Measurements from ENCODE around the gene MSI2.

MSI2 gene

DNA sequence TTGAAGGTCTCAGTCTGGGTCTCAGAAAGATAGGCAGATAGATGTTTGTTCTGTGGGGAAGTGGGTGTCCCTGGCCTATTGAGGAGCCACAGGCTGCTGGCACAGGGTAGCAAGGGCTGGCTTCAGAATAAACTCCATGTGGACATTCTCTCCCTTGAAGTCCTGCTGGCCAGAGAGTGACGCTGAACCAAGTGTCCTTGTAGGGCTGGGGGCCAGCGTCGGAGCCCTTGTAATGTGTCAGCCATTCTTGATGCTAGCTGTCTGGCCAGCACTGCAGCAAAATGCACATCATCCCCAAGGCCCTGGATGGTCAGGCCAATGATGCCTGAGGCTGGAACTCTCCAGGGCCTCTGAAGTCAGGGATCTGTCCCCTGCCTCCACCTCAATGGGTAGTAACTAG, 385.4 kb downstream of the MSI2 start:
- H4K20me1 ChIP-seq (ENCODE audit: low read depth, low read length): no peaks in the 10 kb centered on the region
- H3K4me3 ChIP-seq (ENCODE audit: insufficient read depth, low read length, poor library complexity, severe bottlenecking): no peak overlapping the region
- no peaks in the 10 kb centered on the region for H3F3A ChIP-seq (ENCODE audit: insufficient read depth)
- no peaks in the 10 kb centered on the region for H3K79me2 ChIP-seq (ENCODE audit: insufficient read depth, low read length)
- H3K36me3 ChIP-seq (ENCODE audit: low read length): no peaks in the 10 kb centered on the region
- no peak overlapping the region for H3K9ac ChIP-seq (ENCODE audit: low read length)
- no peak overlapping the region for H2AFZ ChIP-seq (ENCODE audit: low read depth, low read length, severe bottlenecking)
- H3K4me2 ChIP-seq (ENCODE audit: low read depth, low read length, poor library complexity, severe bottlenecking): no peak overlapping the region
- no peak for TF ChIP-seq EZH2phosphoT487 (conservative IDR thresholded peaks at IDR 0.05; ENCODE audit: low read length)
- TF ChIP-seq, protein P1, sequence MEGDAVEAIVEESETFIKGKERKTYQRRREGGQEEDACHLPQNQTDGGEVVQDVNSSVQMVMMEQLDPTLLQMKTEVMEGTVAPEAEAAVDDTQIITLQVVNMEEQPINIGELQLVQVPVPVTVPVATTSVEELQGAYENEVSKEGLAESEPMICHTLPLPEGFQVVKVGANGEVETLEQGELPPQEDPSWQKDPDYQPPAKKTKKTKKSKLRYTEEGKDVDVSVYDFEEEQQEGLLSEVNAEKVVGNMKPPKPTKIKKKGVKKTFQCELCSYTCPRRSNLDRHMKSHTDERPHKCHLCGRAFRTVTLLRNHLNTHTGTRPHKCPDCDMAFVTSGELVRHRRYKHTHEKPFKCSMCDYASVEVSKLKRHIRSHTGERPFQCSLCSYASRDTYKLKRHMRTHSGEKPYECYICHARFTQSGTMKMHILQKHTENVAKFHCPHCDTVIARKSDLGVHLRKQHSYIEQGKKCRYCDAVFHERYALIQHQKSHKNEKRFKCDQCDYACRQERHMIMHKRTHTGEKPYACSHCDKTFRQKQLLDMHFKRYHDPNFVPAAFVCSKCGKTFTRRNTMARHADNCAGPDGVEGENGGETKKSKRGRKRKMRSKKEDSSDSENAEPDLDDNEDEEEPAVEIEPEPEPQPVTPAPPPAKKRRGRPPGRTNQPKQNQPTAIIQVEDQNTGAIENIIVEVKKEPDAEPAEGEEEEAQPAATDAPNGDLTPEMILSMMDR (IDR thresholded peaks at IDR 0.05; ENCODE audit: insufficient read depth, low read length, poor library complexity, severe bottlenecking): no peak
- H3K27ac ChIP-seq (ENCODE audit: low read depth, low read length): no peak overlapping the region
- H3K9me2 ChIP-seq (replicated peaks; ENCODE audit: insufficient read depth, low read length): no peaks in the 10 kb centered on the region
- H3K9me3 ChIP-seq (ENCODE audit: insufficient read depth, low read length): no peaks in the 10 kb centered on the region
- H3K27me3 ChIP-seq (ENCODE audit: low read length): no peaks in the 10 kb centered on the region

DNA sequence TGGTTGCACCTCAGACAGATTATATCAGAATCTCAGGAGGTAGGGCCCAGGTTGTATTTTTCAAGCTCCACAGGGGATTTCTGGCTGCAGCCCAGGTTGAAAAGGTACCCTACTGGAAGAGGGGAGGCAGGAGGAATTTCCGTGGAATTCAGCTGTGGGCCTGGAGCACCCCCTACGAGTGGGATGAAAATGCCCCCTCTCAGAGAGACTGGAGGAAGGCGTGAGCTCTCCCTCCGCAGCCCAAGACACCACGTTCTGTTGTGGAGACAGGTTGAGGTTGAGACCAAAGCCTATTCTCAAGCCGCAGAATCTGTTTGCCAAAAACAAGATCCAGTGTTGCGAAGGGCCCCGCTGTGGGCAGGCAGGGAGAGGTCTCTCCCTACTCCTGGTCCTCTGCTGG, 386.7 kb downstream of the MSI2 start:
- Histone ChIP-seq H3K9ac (ENCODE audit: low read length) (no peak overlapping the region), H3K9me3 (ENCODE audit: insufficient read depth, low read length) (no peaks in the 10 kb centered on the region), H3K27ac (ENCODE audit: low read depth, low read length) (no peak overlapping the region), H3K9me2 (replicated peaks; ENCODE audit: insufficient read depth, low read length) (no peaks in the 10 kb centered on the region), H3K4me2 (ENCODE audit: low read depth, low read length, poor library complexity, severe bottlenecking) (no peak overlapping the region), H3K27me3 (ENCODE audit: low read length) (no peaks in the 10 kb centered on the region), H3F3A (ENCODE audit: insufficient read depth) (no peaks in the 10 kb centered on the region), H3K79me2 (ENCODE audit: insufficient read depth, low read length) (no peaks in the 10 kb centered on the region), H3K4me3 (ENCODE audit: insufficient read depth, low read length, poor library complexity, severe bottlenecking) (no peak overlapping the region), H3K36me3 (ENCODE audit: low read length) (no peaks in the 10 kb centered on the region), H4K20me1 (ENCODE audit: low read depth, low read length) (no peaks in the 10 kb centered on the region), H2AFZ (ENCODE audit: low read depth, low read length, severe bottlenecking) (no peak overlapping the region)
- TF ChIP-seq EZH2phosphoT487 (conservative IDR thresholded peaks at IDR 0.05; ENCODE audit: low read length): no peak
- TF ChIP-seq, protein P1 (IDR thresholded peaks at IDR 0.05; ENCODE audit: insufficient read depth, low read length, poor library complexity, severe bottlenecking): no peak

DNA sequence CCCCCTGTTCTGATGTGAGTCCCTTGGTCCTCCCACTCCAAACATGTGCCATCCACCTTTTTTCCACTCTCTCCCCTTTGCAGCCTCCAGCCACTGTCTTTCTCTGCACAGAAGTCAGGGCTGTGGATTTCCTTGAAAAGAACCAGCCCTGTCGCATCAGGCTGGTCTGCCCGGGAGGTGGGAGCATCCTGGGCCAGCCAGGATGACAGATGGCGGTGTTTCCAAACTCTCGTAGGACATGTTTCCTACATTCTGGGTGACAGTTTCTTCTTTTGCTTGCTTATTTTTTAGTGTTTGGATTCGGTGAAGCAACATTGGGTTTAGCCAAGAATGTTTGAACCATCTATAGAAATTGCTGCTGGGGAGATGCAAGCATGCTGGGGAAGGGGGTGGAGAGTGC, 388.0 kb downstream of the MSI2 start:
- no peak for TF ChIP-seq EZH2phosphoT487 (conservative IDR thresholded peaks at IDR 0.05; ENCODE audit: low read length)
- TF ChIP-seq, protein P1 (IDR thresholded peaks at IDR 0.05; ENCODE audit: insufficient read depth, low read length, poor library complexity, severe bottlenecking): no peak
- H3K4me2 ChIP-seq (ENCODE audit: low read depth, low read length, poor library complexity, severe bottlenecking): no peak overlapping the region
- H4K20me1 ChIP-seq (ENCODE audit: low read depth, low read length): no peaks in the 10 kb centered on the region

More for the DNA sequence above, 388.0 kb downstream of the MSI2 start:
- Histone ChIP-seq H2AFZ (ENCODE audit: low read depth, low read length, severe bottlenecking) (no peak overlapping the region), H3F3A (ENCODE audit: insufficient read depth) (no peaks in the 10 kb centered on the region), H3K9me2 (replicated peaks; ENCODE audit: insufficient read depth, low read length) (no peaks in the 10 kb centered on the region), H3K27ac (ENCODE audit: low read depth, low read length) (no peak overlapping the region), H3K4me3 (ENCODE audit: insufficient read depth, low read length, poor library complexity, severe bottlenecking) (no peak overlapping the region), H3K9me3 (ENCODE audit: insufficient read depth, low read length) (no peaks in the 10 kb centered on the region), H3K79me2 (ENCODE audit: insufficient read depth, low read length) (no peaks in the 10 kb centered on the region), H3K9ac (ENCODE audit: low read length) (no peak overlapping the region), H3K27me3 (ENCODE audit: low read length) (no peaks in the 10 kb centered on the region), H3K36me3 (ENCODE audit: low read length) (no peaks in the 10 kb centered on the region)

Data from SU-DHL-6 (cell line).